ENCODE data around the gene KIF26B.

KIF26B gene

GRCh38 chr1:245133995-245134715 lies 20.6 kb upstream of the KIF26B start:
- DNase-seq, result no peak

GRCh38 chr1:245142171-245142798 lies 12.5 kb upstream of the KIF26B start:
- DNase-seq, result no peak

- DNase-seq, result no peak
Observed at GRCh38 chr1:245142976-245143375, 11.8 kb upstream of the KIF26B start.

- DNase-seq, result no peak
Observed at GRCh38 chr1:245143849-245144248, 10.9 kb upstream of the KIF26B start.

- no peak for DNase-seq
Observed at GRCh38 chr1:245148069-245148468, 6.7 kb upstream of the KIF26B start.

GRCh38 chr1:245148861-245149260 lies 5.9 kb upstream of the KIF26B start:
- DNase-seq, result no peak

GRCh38 chr1:245153081-245153551 lies 1.7 kb upstream of the KIF26B start:
- DNase-seq, result peak; percentile 63

GRCh38 chr1:245153552-245154428 lies 995 bp upstream of the KIF26B start:
- no peak for DNase-seq

- DNase-seq, result no peak
Observed at GRCh38 chr1:245155272-245156040, 671 bp downstream of the KIF26B start.

GRCh38 chr1:245156041-245156735 lies 1.4 kb downstream of the KIF26B start:
- DNase-seq, result peak; percentile 47

- no peak for DNase-seq
Observed at GRCh38 chr1:245156736-245157505, 2.1 kb downstream of the KIF26B start.

GRCh38 chr1:245158913-245159312 lies 4.1 kb downstream of the KIF26B start:
- no peak for DNase-seq

GRCh38 chr1:245160288-245160687 lies 5.5 kb downstream of the KIF26B start:
- DNase-seq, result no peak

- DNase-seq, result no peak
Observed at GRCh38 chr1:245160741-245161400, 6.1 kb downstream of the KIF26B start.

GRCh38 chr1:245161866-245162265 lies 7.1 kb downstream of the KIF26B start:
- DNase-seq, result no peak

- DNase-seq, result no peak
Observed at GRCh38 chr1:245166471-245166885, 11.7 kb downstream of the KIF26B start.

GRCh38 chr1:245168086-245168485 lies 13.3 kb downstream of the KIF26B start:
- peak; percentile 77 for DNase-seq

GRCh38 chr1:245168906-245169305 lies 14.1 kb downstream of the KIF26B start:
- peak; percentile 58 for DNase-seq

GRCh38 chr1:245169376-245169775 lies 14.6 kb downstream of the KIF26B start:
- DNase-seq, result peak; percentile 69

GRCh38 chr1:245172026-245172425 lies 17.2 kb downstream of the KIF26B start:
- DNase-seq, result no peak

GRCh38 chr1:245172829-245173228 lies 18.0 kb downstream of the KIF26B start:
- no peak for DNase-seq

All from GF-D8 (cell line).